PC-3 (cell line): Measurements from ENCODE around the gene CCDC87.

Experiments
- CTCF ChIP-seq: fragments of 300-600 bp; sonication (generic); conservative IDR thresholded peaks from 2 replicates; pipeline ENCODE4 v1.5.1; 2017; ENCODE audit warnings: antibody characterized with exemption, low read depth, mild to moderate bottlenecking, low read length
- EZH2 ChIP-seq: fragments of 300-600 bp; sonication (generic); IDR thresholded peaks from one replicate; pipeline ENCODE4 v1.6.1; 2017; ENCODE audit warnings: antibody characterized with exemption, mild to moderate bottlenecking, low read length; ENCODE audit not compliant: unreplicated experiment

- no peak for TF ChIP-seq CTCF
- no peak for TF ChIP-seq EZH2
Measured at GRCh38 chr11:66543263-66544107, 49.4 kb downstream of the CCDC87 start.
